ENCODE measurements around the gene WDR7. TPM values are rescaled to one million over a fixed set of nuclear protein-coding genes. Genes with fewer than 3 reads are reported as not detected.

WDR7 gene
- polyA plus RNA-seq, 2 of the 4 experiments (the other 2 are of a cell fraction) = 4.2 to 7.0 TPM

- Histone ChIP-seq H3K4me1 (no peaks in the 10 kb centered on the region), H3K4me3 (no peak overlapping the region), H3K4me2 (no peak overlapping the region), H3K27ac (no peak overlapping the region), H3K9me3 (no peaks in the 10 kb centered on the region)
- ChIA-PET CTCF (no interaction called here), POLR2A (no interaction called here)
- DNase-seq (ENCODE audit: low read depth in 1 of 2, low spot score in 1 of 2) (no peak), ATAC-seq (no peak), FAIRE-seq (no peak)
- TF ChIP-seq RCOR1 (IDR thresholded peaks at IDR 0.05; ENCODE audit: low read depth, low read length) = no peak
- no peak for TF ChIP-seq POLR2AphosphoS2 (conservative IDR thresholded peaks at IDR 0.05; ENCODE audit: low read length)
- TF ChIP-seq, protein P1, sequence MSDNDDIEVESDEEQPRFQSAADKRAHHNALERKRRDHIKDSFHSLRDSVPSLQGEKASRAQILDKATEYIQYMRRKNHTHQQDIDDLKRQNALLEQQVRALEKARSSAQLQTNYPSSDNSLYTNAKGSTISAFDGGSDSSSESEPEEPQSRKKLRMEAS (IDR thresholded peaks at IDR 0.05) = no peak
- TF ChIP-seq NR3C1 (IDR thresholded peaks at IDR 0.05) = no peak
- no peak for TF ChIP-seq ZC3H11A (IDR thresholded peaks at IDR 0.05)
- no peak for TF ChIP-seq NPAS2 (CRISPR knock-in tag; IDR thresholded peaks at IDR 0.05; ENCODE audit: borderline replicate concordance)
- TF ChIP-seq MAFK (IDR thresholded peaks at IDR 0.05; ENCODE audit: partially characterized antibody) = no peak
- TF ChIP-seq EHF (CRISPR knock-in tag; IDR thresholded peaks at IDR 0.05) = no peak
- no peak for TF ChIP-seq KDM1A (IDR thresholded peaks at IDR 0.05; ENCODE audit: low read depth)
- no peak for TF ChIP-seq EP300 (IDR thresholded peaks at IDR 0.05)
- no peak for TF ChIP-seq CEBPB (IDR thresholded peaks at IDR 0.05)
- no peak for TF ChIP-seq CHD2 (IDR thresholded peaks at IDR 0.05; ENCODE audit: low read length, partially characterized antibody)
- WGBS (ENCODE audit: missing lambda C conversion rate) = 94% methylated on average over 3 of the region's 3 CpGs
Observed at GRCh38 chr18:56728741-56729140, 77.6 kb downstream of the WDR7 start.

DNA sequence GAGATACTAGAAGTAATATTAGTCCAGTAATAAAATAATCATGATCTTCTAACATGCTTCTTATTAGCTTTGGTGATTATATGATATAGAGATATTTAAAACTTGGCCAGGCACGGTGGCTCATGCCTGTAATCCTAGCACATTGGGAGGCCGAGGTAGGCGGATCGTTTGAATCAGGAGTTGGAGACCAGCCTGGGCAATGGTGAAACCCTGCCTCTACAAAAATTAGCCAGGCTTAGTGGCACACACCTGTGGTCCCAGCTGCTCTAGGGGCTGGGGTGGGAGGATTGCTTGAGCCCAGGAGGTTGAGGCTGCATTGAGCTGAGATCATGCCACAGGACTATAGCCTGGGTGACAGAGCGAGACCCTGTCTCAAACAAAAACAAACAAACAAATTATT lies 87.0 kb downstream of the WDR7 start:
- ChIA-PET POLR2A (no interaction called here), CTCF (no interaction called here)
- Histone ChIP-seq H3K4me3 (no peak overlapping the region), H3K4me1 (no peaks in the 10 kb centered on the region), H3K27ac (no peak overlapping the region), H3K9me3 (no peaks in the 10 kb centered on the region), H3K4me2 (no peak overlapping the region)
- DNase-seq (ENCODE audit: low read depth in 1 of 2, low spot score in 1 of 2) (no peak), ATAC-seq (no peak), FAIRE-seq (no peak)
- WGBS (ENCODE audit: missing lambda C conversion rate) = 86% methylated on average over 5 of the region's 5 CpGs
- no peak for TF ChIP-seq TP53 (CRISPR knock-in tag; IDR thresholded peaks at IDR 0.05)

GRCh38 chr18:56739731-56740130 lies 88.6 kb downstream of the WDR7 start:
- POLR2A ChIA-PET = no interaction called here

More at GRCh38 chr18:56739731-56740130, 88.6 kb downstream of the WDR7 start:
- Histone ChIP-seq H3K9me3 (no peaks in the 10 kb centered on the region), H3K27ac (no peak overlapping the region), H3K4me3 (no peak overlapping the region), H3K4me2 (no peak overlapping the region), H3K4me1 (no peaks in the 10 kb centered on the region)
- CTCF ChIA-PET = no interaction called here
- FAIRE-seq = no peak
- TF ChIP-seq FOXS1 (CRISPR knock-in tag; IDR thresholded peaks at IDR 0.05) (no peak), CBX8 (IDR thresholded peaks at IDR 0.05) (no peak), SMC3 (IDR thresholded peaks at IDR 0.05) (no peak), CHD2 (IDR thresholded peaks at IDR 0.05; ENCODE audit: low read length, partially characterized antibody) (no peak), FOSB (CRISPR knock-in tag; IDR thresholded peaks at IDR 0.05) (no peak), E2F6 (IDR thresholded peaks at IDR 0.05; ENCODE audit: borderline replicate concordance, low read depth) (no peak), RFX5 (IDR thresholded peaks at IDR 0.05) (no peak), HMGXB4 (CRISPR knock-in tag; IDR thresholded peaks at IDR 0.05; ENCODE audit: borderline replicate concordance) (no peak), BHLHE40 (IDR thresholded peaks at IDR 0.05; ENCODE audit: low read depth, low read length) (no peak), POLR2AphosphoS2 (conservative IDR thresholded peaks at IDR 0.05; ENCODE audit: low read length) (no peak), RNF2 (IDR thresholded peaks at IDR 0.05; ENCODE audit: borderline replicate concordance, low read depth) (no peak), NR3C1 (IDR thresholded peaks at IDR 0.05) (no peak), JUN (IDR thresholded peaks at IDR 0.05) (no peak), GATA3 (IDR thresholded peaks at IDR 0.05; ENCODE audit: borderline replicate concordance) (no peak), EHMT2 (IDR thresholded peaks at IDR 0.05; ENCODE audit: low read depth) (no peak), FOSL2 (IDR thresholded peaks at IDR 0.05) (no peak), FOSL2 (CRISPR knock-in tag; IDR thresholded peaks at IDR 0.05) (no peak)
- 87% methylated on average over 2 of the region's 2 CpGs for WGBS (ENCODE audit: missing lambda C conversion rate)
- no peak for ATAC-seq
- DNase-seq (ENCODE audit: low read depth in 1 of 2, low spot score in 1 of 2) = no peak

Data from A549 (cell line).